HepG2 (cell line): ENCODE data around the gene SDC4.

ENCODE experiments used
- ARNT ChIP-seq: fragments of 450-650 bp; IDR thresholded peaks from 2 replicates; pipeline ENCODE4 v1.6.1; 2017
- DNMT1 ChIP-seq: sonication (generic); formaldehyde crosslinking; IDR thresholded peaks from 2 replicates; pipeline ENCODE4 v1.5.1; 2020; ENCODE audit warnings: mild to moderate bottlenecking, missing genetic modification reagents
- EHMT2 ChIP-seq: fragments of 200-600 bp; sonication (generic); IDR thresholded peaks from 2 replicates; pipeline ENCODE4 v1.7.0; 2017; ENCODE audit warnings: antibody characterized with exemption, low read depth, low read length, borderline replicate concordance
- GZF1 ChIP-seq: sonication (generic); formaldehyde crosslinking; IDR thresholded peaks from 2 replicates; pipeline ENCODE4 v1.5.1; 2020; ENCODE audit warnings: mild to moderate bottlenecking, missing genetic modification reagents
- JUN ChIP-seq: sonication (generic); formaldehyde crosslinking; IDR thresholded peaks from 2 replicates; pipeline ENCODE4 v1.4.0; 2020; ENCODE audit warnings: mild to moderate bottlenecking, missing genetic modification reagents
- ZNF10 ChIP-seq: sonication (generic); formaldehyde crosslinking; IDR thresholded peaks from 2 replicates; pipeline ENCODE4 v1.4.0; 2020; ENCODE audit warnings: mild to moderate bottlenecking, low read depth, missing genetic modification reagents, borderline replicate concordance
- TF ChIP-seq, protein P1 (sequence below): sonication (generic); formaldehyde crosslinking; IDR thresholded peaks from 2 replicates; pipeline ENCODE4 v1.4.0; 2020; ENCODE audit warnings: mild to moderate bottlenecking, missing genetic modification reagents

DNA sequence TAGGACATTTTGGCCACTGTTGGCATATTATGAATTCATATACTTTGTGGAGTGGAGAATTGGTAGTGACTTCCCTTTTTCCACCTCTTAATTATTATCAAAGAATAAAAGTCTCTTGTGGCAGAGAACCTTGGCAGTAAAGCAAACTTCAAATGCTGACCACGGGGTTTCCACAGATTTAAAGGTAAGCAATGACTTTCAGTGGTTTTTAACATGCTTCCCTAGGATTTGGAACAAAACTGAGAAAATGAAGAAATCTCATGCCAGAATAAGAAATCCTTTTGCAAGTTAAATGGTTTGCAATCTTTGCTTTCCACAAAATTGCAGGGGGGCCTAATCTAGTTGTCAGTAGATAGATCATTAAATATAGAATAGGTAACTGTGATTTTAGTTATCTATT, 2.0 kb upstream of the SDC4 start:
- TF ChIP-seq ARNT (no peak), EHMT2 (no peak), GZF1 (no peak), ZNF10 (CRISPR knock-in tag) (no peak), JUN (CRISPR knock-in tag) (no peak), DNMT1 (CRISPR knock-in tag) (no peak)
- TF ChIP-seq, protein P1, sequence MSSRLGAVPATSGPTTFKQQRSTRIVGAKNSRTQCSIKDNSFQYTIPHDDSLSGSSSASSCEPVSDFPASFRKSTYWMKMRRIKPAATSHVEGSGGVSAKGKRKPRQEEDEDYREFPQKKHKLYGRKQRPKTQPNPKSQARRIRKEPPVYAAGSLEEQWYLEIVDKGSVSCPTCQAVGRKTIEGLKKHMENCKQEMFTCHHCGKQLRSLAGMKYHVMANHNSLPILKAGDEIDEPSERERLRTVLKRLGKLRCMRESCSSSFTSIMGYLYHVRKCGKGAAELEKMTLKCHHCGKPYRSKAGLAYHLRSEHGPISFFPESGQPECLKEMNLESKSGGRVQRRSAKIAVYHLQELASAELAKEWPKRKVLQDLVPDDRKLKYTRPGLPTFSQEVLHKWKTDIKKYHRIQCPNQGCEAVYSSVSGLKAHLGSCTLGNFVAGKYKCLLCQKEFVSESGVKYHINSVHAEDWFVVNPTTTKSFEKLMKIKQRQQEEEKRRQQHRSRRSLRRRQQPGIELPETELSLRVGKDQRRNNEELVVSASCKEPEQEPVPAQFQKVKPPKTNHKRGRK: no peak
